Activated CD4-positive, alpha-beta T cell treated with anti-CD3 and anti-CD28 coated beads, Interleukin-2, amount 50 U/mL, for 24 hours (primary cell): ENCODE results near the gene SDSL.

Source experiments
- DNase-seq, 2 donors: peaks; one replicate each; pipeline ENCODE4 v3.0.0-alpha.2; 2020; ENCODE audit warnings: low read depth in 1 of 2, low spot score in 1 of 2

The SDSL gene

GRCh38 chr12:113467502-113468364 lies 45.6 kb downstream of the SDSL start:
- no peak for DNase-seq

GRCh38 chr12:113468365-113469223 lies 46.4 kb downstream of the SDSL start:
- DNase-seq: no peak

- no peak for DNase-seq
Measured at GRCh38 chr12:113469224-113469948, 47.2 kb downstream of the SDSL start.

GRCh38 chr12:113469949-113470743 lies 48.0 kb downstream of the SDSL start:
- no peak for DNase-seq

GRCh38 chr12:113470871-113471618 lies 48.9 kb downstream of the SDSL start:
- DNase-seq: no peak

- DNase-seq: no peak
Measured at GRCh38 chr12:113471619-113472171, 49.5 kb downstream of the SDSL start, which contains the start of gene LHX5. TSS of gene LHX5 (minus strand) at chr12:113471871. CDS start at chr12:113471498, 373 bp downstream.

GRCh38 chr12:113472191-113473121 lies 50.3 kb downstream of the SDSL start:
- no peak for DNase-seq

GRCh38 chr12:113473400-113473799 lies 51.2 kb downstream of the SDSL start:
- DNase-seq: no peak

GRCh38 chr12:113473942-113474341 lies 51.8 kb downstream of the SDSL start:
- DNase-seq: no peak

- no peak for DNase-seq
Measured at GRCh38 chr12:113474635-113475436, 52.7 kb downstream of the SDSL start.

GRCh38 chr12:113475451-113476175 lies 53.4 kb downstream of the SDSL start:
- DNase-seq: no peak

GRCh38 chr12:113476176-113476986 lies 54.2 kb downstream of the SDSL start:
- DNase-seq: no peak

- DNase-seq: no peak
Measured at GRCh38 chr12:113477171-113477841, 55.1 kb downstream of the SDSL start.

GRCh38 chr12:113477842-113478215 lies 55.6 kb downstream of the SDSL start:
- DNase-seq: no peak

- DNase-seq: no peak
Measured at GRCh38 chr12:113478351-113479011, 56.3 kb downstream of the SDSL start.
